ENCODE results near the gene SDHAF3. TPM values are rescaled to one million over a fixed set of nuclear protein-coding genes. Genes with fewer than 3 reads are reported as not detected.

Gene SDHAF3
- total RNA-seq, 4 donors from 2014 or later: 3.4 to 10.5 (median 7.5) TPM

DNA sequence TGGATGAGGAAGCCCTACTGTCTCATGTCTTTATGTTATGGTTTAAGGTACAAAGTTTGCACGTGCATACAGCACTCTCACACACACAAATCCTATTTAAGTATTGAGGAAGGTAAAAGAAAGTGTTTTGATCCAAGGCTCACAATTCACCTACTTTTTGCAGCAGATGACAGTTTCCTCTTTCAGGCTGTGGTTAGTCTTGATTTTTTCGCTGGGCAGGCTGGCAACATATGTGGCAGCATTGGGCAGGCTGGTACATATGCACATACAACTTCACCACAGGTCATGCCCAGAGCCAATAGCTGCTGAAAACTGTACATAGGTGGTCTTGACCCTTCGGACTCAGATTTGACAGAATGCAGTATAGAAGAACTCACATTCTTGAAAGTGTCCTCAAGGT is 29.1 kb upstream of the SDHAF3 start:
- ATAC-seq (ENCODE audit: low FRiP score) (no peak), DNase-seq (ENCODE audit: low spot score) (no peak)
- no peak for TF ChIP-seq CTCF (IDR thresholded peaks at IDR 0.05)

GRCh38 chr7:97089771-97090170 is 27.7 kb upstream of the SDHAF3 start:
- DNase-seq (ENCODE audit: low spot score) (no peak), ATAC-seq (ENCODE audit: low FRiP score) (no peak)
- TF ChIP-seq CTCF (IDR thresholded peaks at IDR 0.05): no peak

GRCh38 chr7:97090761-97091353 is 26.6 kb upstream of the SDHAF3 start:
- ATAC-seq (ENCODE audit: low FRiP score): no peak
- TF ChIP-seq CTCF (IDR thresholded peaks at IDR 0.05): no peak
- DNase-seq (ENCODE audit: low spot score): no peak

DNA sequence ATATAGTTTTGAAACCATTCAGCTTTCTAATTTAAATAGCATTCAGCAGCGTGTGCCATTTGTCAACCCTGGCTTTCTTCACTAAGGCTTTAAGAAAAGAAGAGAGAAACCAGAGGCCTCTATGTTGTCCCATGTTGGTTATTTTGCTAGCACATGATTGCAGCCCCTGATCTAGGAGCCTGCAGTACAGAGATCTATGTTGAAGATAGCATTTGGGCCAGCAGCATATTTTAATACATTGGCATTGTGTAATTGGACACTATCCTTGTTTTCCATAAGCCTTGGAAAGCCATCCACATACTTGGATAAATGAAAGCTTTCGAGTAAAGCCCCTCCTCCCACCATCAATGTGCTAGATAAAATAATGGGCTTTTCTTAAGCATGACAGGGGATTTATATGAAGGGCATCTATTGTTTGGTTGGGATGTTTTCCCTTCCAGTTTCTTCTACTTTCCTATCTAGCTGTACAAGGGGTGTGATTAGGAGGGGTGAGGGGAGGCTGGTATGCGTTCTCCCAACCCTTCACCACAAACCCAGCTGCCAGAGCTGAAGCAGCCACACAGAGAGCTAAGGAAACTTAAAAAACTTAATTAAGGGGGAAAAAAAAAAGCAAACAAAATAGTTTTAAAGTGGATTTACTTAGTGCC is 23.1 kb upstream of the SDHAF3 start:
- no peak for ATAC-seq (ENCODE audit: low FRiP score)
- DNase-seq (ENCODE audit: low spot score): no peak
- TF ChIP-seq CTCF (IDR thresholded peaks at IDR 0.05): no peak

DNA sequence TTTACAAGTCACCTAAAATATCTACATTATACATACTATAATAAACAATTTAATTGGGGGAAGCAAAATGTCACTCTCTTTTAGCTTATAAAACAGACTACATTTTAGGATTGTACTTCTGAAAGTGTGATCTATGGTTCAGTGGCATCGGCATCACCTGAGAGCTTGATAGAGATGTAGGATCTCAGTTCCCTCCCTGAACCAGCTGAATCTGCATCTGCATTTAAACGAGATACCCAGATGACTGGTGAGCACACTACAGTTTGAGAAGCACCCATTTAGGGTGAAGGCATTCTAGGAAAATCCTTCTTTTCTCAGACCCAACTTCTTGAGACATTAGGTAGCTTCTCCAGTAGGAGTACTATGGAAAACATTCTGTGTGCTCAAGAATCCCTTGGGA is 21.5 kb upstream of the SDHAF3 start:
- DNase-seq (ENCODE audit: low spot score): no peak
- ATAC-seq (ENCODE audit: low FRiP score): no peak
- TF ChIP-seq CTCF (IDR thresholded peaks at IDR 0.05): no peak

GRCh38 chr7:97096661-97097060 is 20.8 kb upstream of the SDHAF3 start:
- DNase-seq (ENCODE audit: low spot score): no peak
- TF ChIP-seq CTCF (IDR thresholded peaks at IDR 0.05): no peak
- ATAC-seq (ENCODE audit: low FRiP score): no peak

- peak; percentile 82 for DNase-seq (ENCODE audit: low spot score)
- TF ChIP-seq CTCF (IDR thresholded peaks at IDR 0.05): no peak
- ATAC-seq (ENCODE audit: low FRiP score): peak; percentile 78
Measured at GRCh38 chr7:97104719-97105238, 12.7 kb upstream of the SDHAF3 start.

All from omental fat pad (tissue), 4 donors.